ENCODE data around the gene TRNT1. TPM values are rescaled to one million over a fixed set of nuclear protein-coding genes. Genes with fewer than 3 reads are reported as not detected.

The TRNT1 gene
- total RNA-seq, 4 donors from 2014 or later, result 10.8 to 20.3 (median 14.0) TPM

DNA sequence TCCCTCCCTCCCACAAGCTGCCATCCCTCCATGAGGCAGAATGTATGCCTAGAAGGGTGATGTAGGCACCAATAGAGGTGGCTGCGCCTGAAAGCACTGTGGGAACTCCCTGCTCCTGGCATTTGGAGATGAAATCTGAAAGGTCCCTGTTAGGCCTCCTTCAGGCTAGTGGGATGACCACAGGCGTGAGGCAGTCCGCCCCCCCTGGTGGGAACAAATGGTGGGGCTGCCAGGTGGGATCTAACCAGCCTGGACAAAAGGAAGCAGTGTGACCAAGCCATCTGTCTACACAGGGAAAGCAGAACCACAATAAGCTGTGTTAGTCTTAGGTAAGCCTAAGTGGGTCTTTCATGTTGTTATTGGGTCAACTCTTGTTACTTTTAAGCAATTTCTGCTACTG, 41.9 kb upstream of the TRNT1 start:
- 71% methylated on average over 3 of the region's 3 CpGs for WGBS
- Histone ChIP-seq H3K4me3 (no peak overlapping the region), H3K36me3 (no peaks in the 10 kb centered on the region), H3K4me1 (no peaks in the 10 kb centered on the region), H3K27me3 (peaks cover 0 to 7% (median 0%) of the 10 kb centered on the region in 4 donors), H3K9me3 (no peaks in the 10 kb centered on the region), H3K27ac (replicated peaks in 1 of 4) (no peak overlapping the region)
- TF ChIP-seq POLR2AphosphoS5 (IDR thresholded peaks at IDR 0.05) (no peak), POLR2A (IDR thresholded peaks at IDR 0.05; ENCODE audit: low read depth) (no peak), EP300 (IDR thresholded peaks at IDR 0.05) (no peak)
- TF ChIP-seq, protein P1, sequence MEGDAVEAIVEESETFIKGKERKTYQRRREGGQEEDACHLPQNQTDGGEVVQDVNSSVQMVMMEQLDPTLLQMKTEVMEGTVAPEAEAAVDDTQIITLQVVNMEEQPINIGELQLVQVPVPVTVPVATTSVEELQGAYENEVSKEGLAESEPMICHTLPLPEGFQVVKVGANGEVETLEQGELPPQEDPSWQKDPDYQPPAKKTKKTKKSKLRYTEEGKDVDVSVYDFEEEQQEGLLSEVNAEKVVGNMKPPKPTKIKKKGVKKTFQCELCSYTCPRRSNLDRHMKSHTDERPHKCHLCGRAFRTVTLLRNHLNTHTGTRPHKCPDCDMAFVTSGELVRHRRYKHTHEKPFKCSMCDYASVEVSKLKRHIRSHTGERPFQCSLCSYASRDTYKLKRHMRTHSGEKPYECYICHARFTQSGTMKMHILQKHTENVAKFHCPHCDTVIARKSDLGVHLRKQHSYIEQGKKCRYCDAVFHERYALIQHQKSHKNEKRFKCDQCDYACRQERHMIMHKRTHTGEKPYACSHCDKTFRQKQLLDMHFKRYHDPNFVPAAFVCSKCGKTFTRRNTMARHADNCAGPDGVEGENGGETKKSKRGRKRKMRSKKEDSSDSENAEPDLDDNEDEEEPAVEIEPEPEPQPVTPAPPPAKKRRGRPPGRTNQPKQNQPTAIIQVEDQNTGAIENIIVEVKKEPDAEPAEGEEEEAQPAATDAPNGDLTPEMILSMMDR (IDR thresholded peaks at IDR 0.05), result no peak
- DNase-seq (ENCODE audit: extremely low spot score), result no peak
- intact Hi-C loops (cut with DNase I), result no loop called here

- H3K4me1 ChIP-seq, result no peaks in the 10 kb centered on the region
- no peaks in the 10 kb centered on the region for H3K36me3 ChIP-seq
- no peak overlapping the region for H3K4me3 ChIP-seq
- H3K27ac ChIP-seq (replicated peaks in 1 of 4), result no peak overlapping the region
- TF ChIP-seq, protein P1 (IDR thresholded peaks at IDR 0.05), result no peak
- TF ChIP-seq POLR2AphosphoS5 (IDR thresholded peaks at IDR 0.05), result no peak
- no peak for TF ChIP-seq EP300 (IDR thresholded peaks at IDR 0.05)
- TF ChIP-seq POLR2A (IDR thresholded peaks at IDR 0.05; ENCODE audit: low read depth), result no peak
- no peaks in the 10 kb centered on the region for H3K9me3 ChIP-seq
- intact Hi-C loops (cut with DNase I), result no loop called here
- H3K27me3 ChIP-seq, result peaks cover 0 to 7% (median 0%) of the 10 kb centered on the region in 4 donors
- DNase-seq (ENCODE audit: extremely low spot score), result no peak
- 67% methylated on average over 6 of the region's 6 CpGs for WGBS
These were observed 41.0 kb upstream of the TRNT1 start for GRCh38 chr3:3085782-3086181.

GRCh38 chr3:3086239-3086638, 40.5 kb upstream of the TRNT1 start:
- 66% methylated on average over 6 of the region's 6 CpGs for WGBS
- no peaks in the 10 kb centered on the region for H3K4me1 ChIP-seq
- intact Hi-C loops (cut with DNase I), result no loop called here
- peaks cover 0 to 7% (median 0%) of the 10 kb centered on the region in 4 donors for H3K27me3 ChIP-seq
- TF ChIP-seq POLR2AphosphoS5 (IDR thresholded peaks at IDR 0.05), result no peak
- TF ChIP-seq EP300 (IDR thresholded peaks at IDR 0.05), result no peak
- TF ChIP-seq POLR2A (IDR thresholded peaks at IDR 0.05; ENCODE audit: low read depth), result no peak
- TF ChIP-seq, protein P1 (IDR thresholded peaks at IDR 0.05), result no peak
- H3K36me3 ChIP-seq, result no peaks in the 10 kb centered on the region
- no peak overlapping the region for H3K27ac ChIP-seq (replicated peaks in 1 of 4)
- no peak overlapping the region for H3K4me3 ChIP-seq
- no peaks in the 10 kb centered on the region for H3K9me3 ChIP-seq
- DNase-seq (ENCODE audit: extremely low spot score), result no peak

DNA sequence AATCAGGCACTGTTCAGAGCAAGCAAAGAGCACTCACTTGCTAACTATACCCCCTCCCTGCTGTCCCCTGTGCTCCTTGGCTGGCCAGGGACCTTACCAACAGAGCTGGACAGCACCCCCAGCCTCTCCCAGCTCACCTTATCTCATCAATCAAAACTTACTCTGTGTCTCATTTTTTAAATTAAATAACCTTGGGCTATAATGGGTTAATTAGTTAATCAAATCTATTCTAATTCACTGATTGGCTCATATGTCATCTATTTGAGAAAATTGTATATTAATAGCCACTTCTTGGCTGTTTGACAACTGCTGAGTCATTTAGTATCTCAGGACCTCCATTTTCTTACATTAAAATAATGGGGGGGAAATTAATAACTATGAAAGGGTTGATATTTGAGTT, 39.5 kb upstream of the TRNT1 start:
- no peak for TF ChIP-seq POLR2AphosphoS5 (IDR thresholded peaks at IDR 0.05)
- TF ChIP-seq EP300 (IDR thresholded peaks at IDR 0.05), result no peak
- TF ChIP-seq, protein P1 (IDR thresholded peaks at IDR 0.05), result no peak
- no peak overlapping the region for H3K27ac ChIP-seq (replicated peaks in 1 of 4)

More for the DNA sequence above, 39.5 kb upstream of the TRNT1 start:
- peaks cover 0 to 7% (median 0%) of the 10 kb centered on the region in 4 donors for H3K27me3 ChIP-seq
- H3K36me3 ChIP-seq, result no peaks in the 10 kb centered on the region
- intact Hi-C loops (cut with DNase I), result no loop called here
- no peak overlapping the region for H3K4me3 ChIP-seq
- no peaks in the 10 kb centered on the region for H3K4me1 ChIP-seq
- no peaks in the 10 kb centered on the region for H3K9me3 ChIP-seq
- no peak for DNase-seq (ENCODE audit: extremely low spot score)
